Adrenal gland (tissue), 12 donors: Measurements from ENCODE around the gene TNFSF9. TPM values are rescaled to one million over a fixed set of nuclear protein-coding genes. Genes with fewer than 3 reads are reported as not detected.

Source experiments
- DNase-seq, 7 donors: peaks; one replicate each; pipeline ENCODE4 v3.0.0-alpha.2; 2019 to 2020
- H3K27ac ChIP-seq, 5 donors: fragments of 200-600 bp; sonication (generic) in 4 of 5; 1 replicate in 3 of 5; 2 replicates in 2 of 5; pipeline versions ENCODE4 v1.5.1 to v1.8.0; 2016 to 2020; ENCODE audit warnings: mild to moderate bottlenecking in 1 of 5
- H3K27me3 ChIP-seq: fragments of 200-600 bp; 2 replicates; pipeline ENCODE4 v1.8.0; 2021
- H3K36me3 ChIP-seq, 2 donors: fragments of 200-600 bp; replicated peaks in 1 of 2; 1 replicate in 1 of 2; 2 replicates in 1 of 2; pipeline versions ENCODE4 v1.5.1 to v1.8.0; 2018 to 2022
- H3K4me1 ChIP-seq, 2 donors: fragments of 200-600 bp; replicated peaks in 1 of 2; 1 replicate in 1 of 2; 2 replicates in 1 of 2; pipeline versions ENCODE4 v1.5.1 to v1.8.0; 2018 to 2021
- H3K4me3 ChIP-seq, 4 donors: fragments of 200-600 bp; sonication (generic) in 3 of 4; one replicate each; pipeline ENCODE4 v1.5.1; 2016 to 2018
- H3K9me3 ChIP-seq, 3 donors: fragments of 200-600 bp; sonication (generic) in 1 of 3; replicated peaks in 1 of 3; 1 replicate in 2 of 3; 2 replicates in 1 of 3; pipeline versions ENCODE4 v1.5.1 to v1.8.0; 2016 to 2021
- POLR2A ChIP-seq, 2 donors: fragments of 450-650 bp; IDR thresholded peaks; one replicate each; pipeline ENCODE4 v1.6.1; 2017; ENCODE audit warnings: antibody characterized with exemption in 2 of 2, mild to moderate bottlenecking in 2 of 2, moderate library complexity in 1 of 2
- WGBS, 4 donors: extraction: QIAGEN DNeasy Blood & Tissue Kit in 2 of 4; methylation state at CpG; one replicate each; pipeline versions ENCODE4 v1.1.5 to v1.1.7; 2013 to 2017; 5-methylcytosine and 5-hydroxymethylcytosine counted together
- intact Hi-C, 2 donors: fragments of 100-400 bp; cut with DNase I; formaldehyde crosslinking; loops; one replicate each; pipeline versions ENCODE4 v1.14.1 to v1.15.0; 2022 to 2023
- polyA plus RNA-seq, 3 donors: library from polyadenylated mRNA; stranded (reverse); fragments of 200-250 nt in 2 of 3; fragments of 350-450 nt in 1 of 3; fragmentation: Illumina TruSeq in 1 of 3; extraction: RNeasy Lipid Tissue Mini Kit (QIAGEN cat#74804) in 1 of 3; gene quantifications; one replicate each; pipeline ENCODE4 v1.2.3, GENCODE V29; 2013 to 2014
- total RNA-seq, 9 donors: library from RNA; depleted of rRNA in 4 of 9; stranded (reverse); fragments of >200 nt in 4 of 9; fragments of 120-200 nt in 1 of 9; fragmentation: NEBNext Ultra II Directional in 1 of 9; extraction: Animal tissue kit (Norgen Biotek cat#: 25700) in 1 of 9; gene quantifications; one replicate each; pipeline versions ENCODE4 v1.1.0 to v1.2.4, GENCODE V29; 2013 to 2023
- TF ChIP-seq, protein P1 (sequence below), 6 experiments: fragments of 450-650 bp in 4 of 6; fragments of 200-600 bp in 2 of 6; sonication (generic) in 1 of 6; IDR thresholded peaks; 1 replicate in 5 of 6; 2 replicates in 1 of 6; pipeline versions ENCODE4 v1.5.1 to v1.8.0; 2016 to 2021; ENCODE audit warnings: antibody characterized with exemption in 6 of 6, mild to moderate bottlenecking in 2 of 6, moderate library complexity in 1 of 6
- donor health status: healthy with polysubstance abuse.
- donor health status: Bipolar disorder and iron deficiency.
- donor health status: DM: yes; HTN: yes; CAD: no.
- donor health status: DM: no; HTN: no; CAD: no.
- donor health status: DM: no; HTN: no; CAD: no.
- donor health status: DM: yes; HTN: yes; CAD: no.

The TNFSF9 gene
- total and polyA plus RNA-seq, 12 donors = 0.16 to 1.6 (median 0.58) TPM; not detected in 1

DNA sequence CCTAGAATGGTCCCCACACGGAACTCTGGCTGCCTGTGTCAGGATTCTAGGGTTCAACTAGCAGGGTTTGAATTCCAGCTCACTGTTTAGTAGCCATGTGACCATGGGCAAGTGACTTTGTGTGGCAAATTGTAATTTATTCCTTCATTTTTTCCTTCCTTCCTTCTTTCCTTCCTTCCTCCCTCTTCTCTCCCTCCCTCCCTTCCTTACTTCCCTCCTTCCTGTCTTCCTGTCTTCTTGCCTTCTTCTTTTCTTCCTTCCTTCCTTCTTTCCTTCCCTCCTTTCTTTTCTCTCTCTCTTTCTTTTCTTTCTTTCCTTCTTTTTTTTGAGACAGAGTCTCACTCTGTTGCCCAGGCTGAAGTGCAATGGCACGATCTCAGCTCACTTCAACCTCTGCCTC is 40.7 kb upstream of the TNFSF9 start:
- DNase-seq = no peak
- no peaks in the 10 kb centered on the region for H3K27me3 ChIP-seq
- H3K27ac ChIP-seq = no peak overlapping the region
- H3K4me1 ChIP-seq = no peaks in the 10 kb centered on the region
- no peaks in the 10 kb centered on the region for H3K36me3 ChIP-seq
- H3K9me3 ChIP-seq = no peaks in the 10 kb centered on the region
- no peak for TF ChIP-seq POLR2A (IDR thresholded peaks at IDR 0.05)
- H3K4me3 ChIP-seq = no peak overlapping the region
- intact Hi-C loops = no loop called here
- WGBS, 4 donors = 65 to 81% (median 74%) methylated on average over 2 of the region's 2 CpGs

DNA sequence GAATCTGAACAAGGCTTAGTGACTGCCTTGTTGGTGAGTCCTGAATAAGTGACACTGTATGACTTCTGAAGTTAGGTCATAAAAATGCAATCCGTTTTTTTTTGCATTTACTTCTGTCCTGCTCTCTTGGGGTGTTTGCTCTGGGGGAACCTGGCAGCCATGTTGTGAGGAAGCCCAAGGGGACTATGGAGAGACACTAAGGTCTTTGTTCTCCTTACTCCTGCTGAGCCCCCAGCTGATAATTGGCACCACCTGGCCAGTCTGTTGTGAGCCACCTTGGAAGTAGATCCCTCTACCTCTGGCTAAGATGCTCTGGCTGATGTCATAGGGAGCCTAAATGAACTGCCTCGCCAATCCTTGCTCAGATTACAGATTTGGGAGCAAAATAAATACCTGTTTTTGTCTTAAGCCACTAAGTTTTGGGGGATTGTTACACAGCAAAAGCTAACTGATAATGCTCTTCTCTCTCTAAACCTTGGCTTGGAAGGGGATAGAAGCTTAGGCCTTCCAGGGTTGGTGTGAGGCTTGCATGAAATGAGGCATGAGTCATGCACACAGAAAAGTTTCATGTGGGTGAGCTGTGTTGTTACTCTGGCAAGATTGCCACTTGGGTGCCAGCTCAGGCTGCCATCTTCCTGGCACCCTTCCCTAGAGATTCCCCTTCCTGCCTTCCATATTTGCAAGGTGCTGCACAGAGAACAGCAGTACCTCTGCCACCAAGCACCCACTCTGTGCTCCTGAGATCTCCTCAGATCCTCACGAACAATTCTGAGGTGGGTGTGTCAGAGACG is 38.8 kb upstream of the TNFSF9 start:
- intact Hi-C loops = no loop called here
- TF ChIP-seq, protein P1, sequence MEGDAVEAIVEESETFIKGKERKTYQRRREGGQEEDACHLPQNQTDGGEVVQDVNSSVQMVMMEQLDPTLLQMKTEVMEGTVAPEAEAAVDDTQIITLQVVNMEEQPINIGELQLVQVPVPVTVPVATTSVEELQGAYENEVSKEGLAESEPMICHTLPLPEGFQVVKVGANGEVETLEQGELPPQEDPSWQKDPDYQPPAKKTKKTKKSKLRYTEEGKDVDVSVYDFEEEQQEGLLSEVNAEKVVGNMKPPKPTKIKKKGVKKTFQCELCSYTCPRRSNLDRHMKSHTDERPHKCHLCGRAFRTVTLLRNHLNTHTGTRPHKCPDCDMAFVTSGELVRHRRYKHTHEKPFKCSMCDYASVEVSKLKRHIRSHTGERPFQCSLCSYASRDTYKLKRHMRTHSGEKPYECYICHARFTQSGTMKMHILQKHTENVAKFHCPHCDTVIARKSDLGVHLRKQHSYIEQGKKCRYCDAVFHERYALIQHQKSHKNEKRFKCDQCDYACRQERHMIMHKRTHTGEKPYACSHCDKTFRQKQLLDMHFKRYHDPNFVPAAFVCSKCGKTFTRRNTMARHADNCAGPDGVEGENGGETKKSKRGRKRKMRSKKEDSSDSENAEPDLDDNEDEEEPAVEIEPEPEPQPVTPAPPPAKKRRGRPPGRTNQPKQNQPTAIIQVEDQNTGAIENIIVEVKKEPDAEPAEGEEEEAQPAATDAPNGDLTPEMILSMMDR (IDR thresholded peaks at IDR 0.05) = no peak
- TF ChIP-seq POLR2A (IDR thresholded peaks at IDR 0.05) = no peak
- peak in 2 of 7 donors; percentile 43 to 49 for DNase-seq
- H3K27ac ChIP-seq = peak overlapping the region in 1 of 5 donors; percentile 65
- H3K27me3 ChIP-seq = no peaks in the 10 kb centered on the region
- WGBS, 4 donors = 52 to 77% (median 66%) methylated on average over 4 of the region's 4 CpGs
- no peaks in the 10 kb centered on the region for H3K36me3 ChIP-seq
- H3K4me1 ChIP-seq = no peaks in the 10 kb centered on the region
- no peaks in the 10 kb centered on the region for H3K9me3 ChIP-seq
- H3K4me3 ChIP-seq = no peak overlapping the region

DNA sequence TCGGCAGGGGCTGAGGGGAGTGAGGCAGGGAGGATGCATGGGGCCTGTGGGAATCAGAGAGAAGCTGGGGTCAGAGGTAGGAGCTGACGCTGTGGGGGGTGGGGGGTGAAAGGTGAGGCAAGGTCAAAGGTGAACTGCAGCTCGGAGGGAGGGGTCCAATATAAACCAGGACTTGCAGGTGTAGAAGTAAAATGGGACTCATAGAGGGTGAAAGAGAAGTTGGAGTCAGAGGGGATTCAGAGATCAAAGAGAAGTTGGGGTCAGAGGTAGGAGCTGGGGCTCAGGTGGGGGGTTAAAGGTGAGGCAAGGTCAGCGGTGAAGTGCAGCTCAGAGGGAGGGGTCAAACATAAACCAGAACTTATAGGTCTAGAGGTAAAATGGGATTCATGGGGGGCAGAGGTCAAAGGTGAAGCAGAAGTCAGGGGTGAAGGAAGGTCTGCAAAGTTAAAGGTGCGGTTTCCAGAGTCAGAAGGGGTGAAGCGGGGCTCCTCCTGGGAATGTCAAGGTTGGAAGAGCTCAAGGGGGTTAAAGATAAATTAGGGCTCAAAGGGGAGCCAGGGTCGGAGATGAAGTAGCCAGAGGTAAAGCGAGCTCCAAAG is 36.3 kb upstream of the TNFSF9 start:
- no peaks in the 10 kb centered on the region for H3K27me3 ChIP-seq
- H3K27ac ChIP-seq = no peak overlapping the region
- no peaks in the 10 kb centered on the region for H3K9me3 ChIP-seq
- WGBS, 4 donors = 71 to 75% (median 74%) methylated on average over 8 of the region's 8 CpGs
- no peak overlapping the region for H3K4me3 ChIP-seq
- peaks cover 0 to 14% of the 10 kb centered on the region in 2 donors for H3K4me1 ChIP-seq
- H3K36me3 ChIP-seq = no peaks in the 10 kb centered on the region
- TF ChIP-seq, protein P1 (IDR thresholded peaks at IDR 0.05) = no peak
- no peak for TF ChIP-seq POLR2A (IDR thresholded peaks at IDR 0.05)
- intact Hi-C loops = no loop called here
- DNase-seq = no peak

DNA sequence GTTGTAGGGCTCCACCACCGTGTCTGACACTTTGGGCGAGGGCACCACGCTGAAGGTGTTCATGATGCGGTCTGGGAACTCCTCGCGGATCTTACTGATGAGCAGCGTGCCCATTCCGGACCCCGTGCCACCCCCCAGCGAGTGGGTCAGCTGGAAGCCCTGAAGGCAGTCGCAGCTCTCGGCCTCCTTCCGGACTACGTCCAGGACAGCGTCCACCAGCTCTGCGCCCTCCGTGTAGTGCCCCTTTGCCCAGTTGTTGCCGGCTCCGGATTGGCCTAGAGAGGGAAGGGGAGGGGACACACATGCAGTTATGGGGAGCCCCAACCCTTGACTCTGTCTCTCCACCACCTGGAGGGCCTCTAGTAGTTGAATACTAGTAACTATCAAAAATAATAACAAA is 34.9 kb upstream of the TNFSF9 start:
- no peak for DNase-seq
- H3K4me3 ChIP-seq = no peak overlapping the region
- TF ChIP-seq, protein P1 (IDR thresholded peaks at IDR 0.05) = no peak
- no peak for TF ChIP-seq POLR2A (IDR thresholded peaks at IDR 0.05)
- peaks cover 4 to 26% of the 10 kb centered on the region in 2 donors for H3K4me1 ChIP-seq
- H3K27me3 ChIP-seq = no peaks in the 10 kb centered on the region
- H3K36me3 ChIP-seq = no peaks in the 10 kb centered on the region
- no peaks in the 10 kb centered on the region for H3K9me3 ChIP-seq
- intact Hi-C loops = no loop called here
- H3K27ac ChIP-seq = no peak overlapping the region
- 89 to 94% (median 93%) methylated on average over 18 to 19 of the region's 19 CpGs for WGBS, 4 donors
